GM12873 (cell line): ENCODE measurements around the gene KIFC3.

Source experiments
- CTCF ChIP-seq: IDR thresholded peaks from 2 replicates; pipeline ENCODE4 v1.5.1; 2012; ENCODE audit warnings: low read depth, mild to moderate bottlenecking, moderate library complexity, low read length, control low read depth; ENCODE audit not compliant: insufficient read depth; ENCODE audit errors: missing control alignments

KIFC3 gene

GRCh38 chr16:57791893-57792461 is 10.3 kb downstream of the KIFC3 start:
- no peak for TF ChIP-seq CTCF

- TF ChIP-seq CTCF, result no peak
Measured at GRCh38 chr16:57791195-57791892, 10.9 kb downstream of the KIFC3 start.

GRCh38 chr16:57788951-57789350 is 13.3 kb downstream of the KIFC3 start:
- no peak for TF ChIP-seq CTCF

GRCh38 chr16:57788252-57788841 is 13.9 kb downstream of the KIFC3 start:
- TF ChIP-seq CTCF, result no peak

DNA sequence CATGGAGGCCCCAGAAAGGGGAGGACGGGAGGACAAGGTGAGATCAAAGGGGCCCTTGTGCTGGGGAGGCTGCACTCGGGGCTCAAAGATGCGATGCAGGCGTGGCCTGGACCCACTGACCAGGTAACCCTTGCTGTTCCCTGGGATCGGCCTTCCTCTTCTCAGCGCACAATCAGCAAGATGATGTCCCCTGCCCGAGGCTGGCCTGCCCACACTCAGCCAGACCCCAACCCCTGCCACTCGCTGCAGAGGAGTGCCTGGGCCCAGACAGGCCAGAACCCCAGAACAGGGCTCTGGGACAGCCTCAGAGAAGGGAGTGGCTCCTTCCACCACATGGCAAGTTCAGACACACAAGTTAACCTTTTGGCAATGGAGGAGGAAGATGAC is 14.8 kb downstream of the KIFC3 start:
- TF ChIP-seq CTCF, result no peak

- TF ChIP-seq CTCF, result no peak
Measured at GRCh38 chr16:57786632-57787518, 15.4 kb downstream of the KIFC3 start.

GRCh38 chr16:57785924-57786323 is 16.4 kb downstream of the KIFC3 start:
- TF ChIP-seq CTCF, result no peak
